OCI-LY7 (cell line): ENCODE results near the gene CASZ1. TPM values are rescaled to one million over a fixed set of nuclear protein-coding genes. Genes with fewer than 3 reads are reported as not detected.

Source experiments
- BruUV-seq: library from RNA; stranded (reverse); fragments of 400-500 nt; replicated peaks from 2 replicates; lab custom pipeline; 2021; lab: Mats Ljungman, UMichigan
- CTCF ChIA-PET: fragments of 300-600 bp; sonication (Branson Sonifier 250); formaldehyde crosslinking; loops from one replicate; lab custom pipeline; 2022; ENCODE audit warnings: antibody characterized with exemption; ENCODE audit not compliant: unreplicated experiment; lab: Charles Lee
- POLR2A ChIA-PET: fragments of 300-600 bp; sonication (Branson Sonifier 250); formaldehyde crosslinking; loops from one replicate; lab custom pipeline; 2022; ENCODE audit warnings: antibody characterized with exemption; lab: Charles Lee
- DNase-seq: peaks from one replicate; pipeline ENCODE4 v3.0.0-alpha.2; 2015; ENCODE audit warnings: low spot score
- H2AFZ ChIP-seq: fragments of 200-600 bp; sonication (generic), shearing (Covaris generic); 2 replicates; pipeline ENCODE4 v1.6.1; 2014; ENCODE audit warnings: mild to moderate bottlenecking, antibody characterized with exemption, low read length, moderate library complexity
- H3K27ac ChIP-seq: fragments of 200-600 bp; sonication (generic); 2 replicates; pipeline ENCODE4 v1.5.1; 2014; ENCODE audit warnings: mixed run types, low read depth, mild to moderate bottlenecking, moderate library complexity, low read length, inconsistent platforms; ENCODE audit not compliant: poor library complexity, severe bottlenecking
- H3K36me3 ChIP-seq: fragments of 200-600 bp; sonication (generic); 2 replicates; pipeline ENCODE4 v1.6.1; 2014; ENCODE audit warnings: mild to moderate bottlenecking, antibody characterized with exemption, low read length, moderate library complexity, mixed read lengths; ENCODE audit not compliant: insufficient read depth
- H3K4me1 ChIP-seq: fragments of 200-600 bp; sonication (generic); 2 replicates; pipeline ENCODE4 v1.5.1; 2014; ENCODE audit warnings: mild to moderate bottlenecking, low read length; ENCODE audit not compliant: insufficient read depth, poor library complexity, severe bottlenecking
- H3K4me2 ChIP-seq: fragments of 200-600 bp; sonication (generic); 2 replicates; pipeline ENCODE4 v1.6.1; 2014; ENCODE audit warnings: mild to moderate bottlenecking, low read length
- H3K4me3 ChIP-seq: fragments of 200-600 bp; sonication (generic); 2 replicates; pipeline ENCODE4 v1.5.1; 2014; ENCODE audit warnings: mild to moderate bottlenecking, low read depth, low read length; ENCODE audit not compliant: poor library complexity, severe bottlenecking
- H3K79me2 ChIP-seq: fragments of 200-600 bp; sonication (generic); 2 replicates; pipeline ENCODE4 v1.6.1; 2016; ENCODE audit warnings: low read depth, mild to moderate bottlenecking, low read length, moderate library complexity, mixed read lengths; ENCODE audit not compliant: insufficient read depth
- H3K9me2 ChIP-seq: fragments of 200-600 bp; sonication (generic); 2 replicates; pipeline ENCODE4 v1.6.1; 2016; ENCODE audit warnings: mild to moderate bottlenecking, low read length, mixed read lengths; ENCODE audit not compliant: insufficient read depth
- H3K9me3 ChIP-seq: fragments of 200-600 bp; sonication (generic); 2 replicates; pipeline ENCODE4 v1.6.1; 2014; ENCODE audit warnings: mild to moderate bottlenecking, mixed run types, low read length, mixed read lengths
- H4K20me1 ChIP-seq: fragments of 200-600 bp; sonication (generic); 2 replicates; pipeline ENCODE4 v1.6.1; 2014; ENCODE audit warnings: mild to moderate bottlenecking, antibody characterized with exemption, low read length, moderate library complexity, mixed read lengths; ENCODE audit not compliant: insufficient read depth
- CTCF ChIP-seq: fragments of 200-600 bp; sonication (generic); conservative IDR thresholded peaks from 2 replicates; pipeline ENCODE4 v1.5.1; 2014; ENCODE audit warnings: mild to moderate bottlenecking, antibody characterized with exemption, low read length, moderate library complexity, mixed read lengths
- EZH2phosphoT487 ChIP-seq: fragments of 200-600 bp; sonication (generic); IDR thresholded peaks from 2 replicates; pipeline ENCODE4 v1.6.1; 2018; ENCODE audit warnings: low read depth, borderline replicate concordance, mild to moderate bottlenecking, mixed run types, antibody characterized with exemption, low read length, moderate library complexity, mixed read lengths
- intact Hi-C: fragments of 100-400 bp; cut with micrococcal nuclease; formaldehyde crosslinking; loops from one replicate; pipeline ENCODE4 v1.10.0; 2022; ENCODE audit not compliant: unreplicated experiment
- total RNA-seq, 2 experiments: library from RNA; depleted of rRNA in 1 of 2; stranded (reverse); fragments of >200 nt in 1 of 2; shearing (Covaris generic) in 1 of 2; gene quantifications; 2 replicates each; pipeline ENCODE4 v1.2.3, GENCODE V29; 2014 to 2022

The CASZ1 gene
- total RNA-seq, 2 experiments from 2014 or later, result 3.3 to 3.9 TPM

GRCh38 chr1:10830961-10831668 lies 34.7 kb upstream of the CASZ1 start:
- no peak for DNase-seq
- Histone ChIP-seq H3K4me2 (no peak overlapping the region), H3K79me2 (no peaks in the 10 kb centered on the region), H3K27ac (no peak overlapping the region), H3K9me2 (no peaks in the 10 kb centered on the region), H4K20me1 (no peaks in the 10 kb centered on the region), H2AFZ (no peak overlapping the region), H3K4me3 (no peak overlapping the region), H3K4me1 (no peaks in the 10 kb centered on the region), H3K36me3 (no peaks in the 10 kb centered on the region), H3K9me3 (no peaks in the 10 kb centered on the region)
- POLR2A ChIA-PET, result no interaction called here
- CTCF ChIA-PET, result no interaction called here
- BruUV-seq, result no TSS peak
- intact Hi-C loops, result no loop called here
- TF ChIP-seq CTCF (no peak), EZH2phosphoT487 (no peak)

GRCh38 chr1:10829965-10830515 lies 33.6 kb upstream of the CASZ1 start:
- H3K9me2 ChIP-seq, result no peaks in the 10 kb centered on the region
- no peaks in the 10 kb centered on the region for H3K4me1 ChIP-seq
- H2AFZ ChIP-seq, result no peak overlapping the region
- ChIA-PET CTCF (no interaction called here), POLR2A (no interaction called here)
- BruUV-seq, result no TSS peak
- no peak for TF ChIP-seq CTCF
- TF ChIP-seq EZH2phosphoT487, result no peak
- no peak for DNase-seq
- H3K4me2 ChIP-seq, result no peak overlapping the region
- H4K20me1 ChIP-seq, result no peaks in the 10 kb centered on the region
- no peak overlapping the region for H3K4me3 ChIP-seq
- intact Hi-C loops, result no loop called here
- no peaks in the 10 kb centered on the region for H3K36me3 ChIP-seq
- no peaks in the 10 kb centered on the region for H3K79me2 ChIP-seq
- no peaks in the 10 kb centered on the region for H3K9me3 ChIP-seq
- H3K27ac ChIP-seq, result no peak overlapping the region
